ENCODE results near the gene GDAP1L1. TPM values are rescaled to one million over a fixed set of nuclear protein-coding genes. Genes with fewer than 3 reads are reported as not detected.

Gene GDAP1L1
- total and polyA plus RNA-seq, 2 donors (not counting 3 experiments of a cell fraction or from before 2014, with no cell fraction given) = not detected

GRCh38 chr20:44219170-44219730, 27.9 kb upstream of the GDAP1L1 start:
- no peak for DNase-seq (ENCODE audit: low read depth, low spot score)
- Histone ChIP-seq H3K27ac (ENCODE audit: insufficient read depth, low read depth, low read length) (no peak overlapping the region), H2AFZ (ENCODE audit: low read depth, low read length) (no peak overlapping the region), H3K27me3 (ENCODE audit: control insufficient read depth in 2 of 2, insufficient read depth in 2 of 2, low read length in 2 of 2) (no peaks in the 10 kb centered on the region), H3K4me1 (ENCODE audit: control insufficient read depth, extremely low read depth, insufficient read depth, low read length) (no peaks in the 10 kb centered on the region), H3K9me1 (replicated peaks; ENCODE audit: control insufficient read depth, extremely low read depth, insufficient read depth, low read length) (no peaks in the 10 kb centered on the region), H3K36me3 (ENCODE audit: control insufficient read depth in 2 of 2, extremely low read depth in 1 of 2, insufficient read depth in 2 of 2, low read length in 2 of 2) (peaks cover 0 to 1% of the 10 kb centered on the region in 2 experiments), H4K20me1 (replicated peaks; ENCODE audit: control insufficient read depth, extremely low read depth, insufficient read depth, low read length) (no peaks in the 10 kb centered on the region), H3K9ac (replicated peaks; ENCODE audit: extremely low read depth, insufficient read depth, low read length) (no peak overlapping the region), H3K79me2 (ENCODE audit: control insufficient read depth, insufficient read depth, low read length) (no peaks in the 10 kb centered on the region), H3K4me2 (ENCODE audit: insufficient read depth, low read length) (no peak overlapping the region), H3K9me3 (replicated peaks; ENCODE audit: control insufficient read depth, insufficient read depth, low read length) (no peaks in the 10 kb centered on the region), H3K4me3 (replicated peaks in 1 of 3; ENCODE audit: insufficient read depth in 1 of 3, low read depth in 1 of 3, low read length in 3 of 3) (no peak overlapping the region)
- no TSS peak for BruUV-seq (replicated peaks)
- TF ChIP-seq CTCF (IDR thresholded peaks at IDR 0.05; ENCODE audit: extremely low read depth in 1 of 2, insufficient read depth in 1 of 2, low read depth in 1 of 2, low read length in 2 of 2) (no peak), EZH2 (IDR thresholded peaks at IDR 0.05; ENCODE audit: borderline replicate concordance, low read depth, low read length, severe bottlenecking) (no peak), POLR2AphosphoS5 (IDR thresholded peaks at IDR 0.05; ENCODE audit: insufficient read depth, low read depth, low read length) (no peak), POLR2A (IDR thresholded peaks at IDR 0.05; ENCODE audit: low read depth, low read length) (no peak), JUN (IDR thresholded peaks at IDR 0.05; ENCODE audit: borderline replicate concordance, insufficient read depth, insufficient read length, low read depth) (no peak), MYC (IDR thresholded peaks at IDR 0.05; ENCODE audit: low read depth, low read length) (no peak), GATA2 (IDR thresholded peaks at IDR 0.05; ENCODE audit: insufficient read depth, insufficient read length, low read depth, low read length) (no peak), FOS (IDR thresholded peaks at IDR 0.05; ENCODE audit: borderline replicate concordance, insufficient read depth, low read length) (no peak), MAX (IDR thresholded peaks at IDR 0.05; ENCODE audit: insufficient read depth, insufficient read length) (no peak)
- FAIRE-seq = no peak
- dilution Hi-C loops (cut with MboI; ENCODE audit: extremely low pct_ligation_motif_present, low sequenced_read_pairs) = no loop called here
- POLR2A ChIA-PET = no interaction called here
- CTCF ChIA-PET = interaction anchor here (0.6 to 9.7 kb wide), 10 partner anchors 29 to 464 kb away, joined by 3 to 199 read pairs (median 4); partner anchors contain the start of gene FITM2
- intact Hi-C loops (cut with micrococcal nuclease) = loop anchor here (10.0 kb wide), 1 partner anchor 264 kb away; no protein-coding TSS in a partner anchor
